Stimulated activated CD8-positive, alpha-beta memory T cell treated with anti-CD3 and anti-CD28 coated beads, Interleukin-4, amount 100 ng/mL, for 24 hours (primary cell): Measurements from ENCODE around the gene RIPOR2.
"Not testable (repeated sequence)": the region's sequence is repeated elsewhere in the genome, so short reads cannot be mapped to it uniquely, and the experiment has no call there.

Source experiments
- DNase-seq: peaks from one replicate; pipeline ENCODE4 v3.0.0-alpha.2; 2020; ENCODE audit warnings: low read depth

The RIPOR2 gene

DNA sequence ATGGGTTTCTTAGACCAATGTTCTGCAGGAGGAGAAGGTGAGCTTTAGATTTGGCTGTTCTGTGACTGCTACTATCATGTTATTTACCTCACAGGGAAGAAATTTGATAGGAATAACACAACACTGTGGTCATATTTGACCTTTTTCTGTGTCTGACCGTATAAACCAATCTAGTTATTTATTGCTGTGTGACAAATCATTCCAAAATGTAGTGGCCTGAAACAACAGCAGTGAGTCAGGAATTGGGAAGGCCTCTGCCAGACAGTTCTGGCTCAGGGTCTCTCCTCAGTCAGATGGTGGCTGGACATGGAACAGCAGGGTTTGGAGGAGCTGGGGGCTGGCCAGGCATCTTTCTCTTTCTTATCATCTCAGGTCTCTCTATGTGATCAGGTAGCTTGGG is 33.0 kb downstream of the RIPOR2 start:
- no peak for DNase-seq

DNA sequence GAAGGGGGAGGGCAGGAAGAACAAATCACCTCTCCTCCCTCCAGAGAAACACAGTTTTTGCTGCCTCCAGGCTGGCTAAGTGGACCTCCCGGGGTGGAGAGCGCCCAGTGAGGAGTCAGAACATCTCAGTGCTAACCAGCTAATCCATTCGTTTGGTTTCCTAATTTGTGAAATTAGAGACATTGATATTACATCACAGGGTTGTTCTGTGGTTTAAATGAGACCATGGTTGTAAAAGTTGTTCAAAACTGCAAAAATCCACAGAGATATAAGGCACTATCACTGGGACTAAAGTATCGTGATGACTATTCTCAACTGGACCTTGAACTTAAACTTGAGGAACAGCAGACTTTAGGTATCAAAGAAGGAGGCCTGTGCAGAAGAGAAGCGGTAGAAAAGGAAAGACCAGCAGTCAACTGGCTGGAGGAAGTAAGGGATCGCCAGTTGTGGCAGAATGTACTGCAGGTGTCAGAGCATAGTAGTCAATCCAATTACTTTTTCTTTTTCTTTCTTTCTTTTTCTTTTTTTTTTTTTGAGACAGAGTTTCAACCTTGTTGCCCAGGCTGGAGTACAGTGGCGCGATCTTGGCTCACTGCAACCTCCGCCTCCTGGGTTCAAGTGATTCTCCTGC is 33.9 kb downstream of the RIPOR2 start:
- no peak for DNase-seq

DNA sequence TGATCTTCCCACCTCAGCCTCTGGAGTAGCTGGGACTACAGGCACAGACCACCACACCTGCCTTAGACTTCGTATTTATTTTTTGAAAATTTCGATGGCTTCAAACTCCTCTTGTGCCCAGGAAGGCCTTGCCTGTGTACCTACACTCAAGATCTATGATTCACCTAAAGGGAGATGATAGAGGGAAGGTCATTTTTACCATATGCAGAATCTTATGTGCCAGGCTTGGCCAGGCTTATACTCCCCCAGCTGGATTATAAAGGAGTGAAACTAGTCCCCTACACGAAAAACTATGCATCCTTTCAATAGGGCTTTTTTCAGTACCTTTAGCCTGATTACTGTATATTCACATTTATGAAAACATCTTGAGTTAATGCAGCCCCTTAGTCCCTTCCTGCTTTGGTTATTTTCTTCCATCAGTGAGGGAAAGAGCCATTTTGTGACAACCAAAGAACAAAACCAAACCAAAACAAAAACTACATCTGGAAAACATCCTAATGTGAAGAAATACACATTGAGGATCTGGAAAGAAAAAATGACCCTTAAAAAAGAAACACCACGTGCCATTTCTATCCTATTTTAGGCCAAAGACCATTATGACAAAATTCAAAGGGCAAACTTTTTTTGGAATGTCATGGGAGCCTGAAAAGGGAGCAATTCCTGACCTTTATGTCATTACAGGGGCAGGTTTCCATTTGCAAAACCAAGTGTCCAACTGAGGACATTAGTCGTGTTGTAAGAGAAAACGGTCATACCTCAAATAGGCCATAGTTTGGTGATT is 34.7 kb downstream of the RIPOR2 start:
- DNase-seq = no peak

DNA sequence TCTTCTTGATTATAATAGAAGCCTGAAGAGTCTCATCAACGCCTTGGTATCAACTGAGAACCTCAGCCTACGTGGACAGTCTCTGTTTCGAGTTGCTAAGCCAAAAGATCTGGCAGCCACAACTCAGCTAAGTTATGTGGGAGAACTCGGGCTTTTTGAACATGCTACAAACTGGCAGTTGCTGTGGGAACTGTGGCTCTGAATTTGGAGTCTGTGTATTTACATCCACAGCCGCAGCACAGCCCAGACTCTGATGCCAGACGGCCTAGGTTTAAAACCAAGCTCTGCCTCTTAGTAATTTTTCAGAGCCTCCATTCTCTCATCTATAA is 35.8 kb downstream of the RIPOR2 start:
- no peak for DNase-seq

DNA sequence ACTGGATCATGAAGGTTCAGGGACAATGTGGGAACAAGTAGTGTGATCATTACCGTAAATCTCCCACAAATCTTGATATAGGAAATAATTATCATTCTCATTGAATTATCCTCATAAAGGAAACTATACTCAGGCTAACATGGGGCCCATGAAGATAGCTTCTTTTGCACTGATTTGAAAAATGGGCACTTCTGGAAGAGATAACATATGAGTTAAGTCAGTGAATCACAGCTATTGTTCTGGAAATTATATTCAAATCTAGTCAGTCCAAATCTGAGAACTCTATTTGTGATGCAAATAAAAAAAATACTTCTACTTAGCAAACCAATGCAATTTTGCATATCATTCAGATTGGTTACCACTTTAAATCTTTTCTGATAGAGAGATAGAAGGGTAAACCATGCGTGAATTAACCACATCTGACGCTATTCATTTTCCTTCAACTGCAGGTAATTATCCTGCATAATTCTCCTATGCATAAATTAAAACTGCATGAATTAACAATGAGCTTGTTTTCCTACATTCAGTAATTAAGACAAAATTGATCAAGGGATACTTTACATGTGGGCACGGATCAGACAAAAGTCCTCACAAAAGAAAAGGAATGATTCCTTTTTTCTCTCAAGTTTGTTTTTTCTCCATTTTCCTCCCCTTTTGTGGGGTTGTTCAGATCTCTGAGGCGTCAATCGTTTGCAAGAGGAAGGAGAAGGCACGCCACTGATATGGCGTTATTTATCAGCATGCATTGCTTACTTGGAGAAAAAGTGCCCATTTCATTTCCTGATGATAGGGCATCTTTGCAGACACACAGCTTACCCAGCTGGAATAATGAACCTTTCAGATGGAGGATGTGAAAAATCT is 36.4 kb downstream of the RIPOR2 start:
- DNase-seq = no peak

DNA sequence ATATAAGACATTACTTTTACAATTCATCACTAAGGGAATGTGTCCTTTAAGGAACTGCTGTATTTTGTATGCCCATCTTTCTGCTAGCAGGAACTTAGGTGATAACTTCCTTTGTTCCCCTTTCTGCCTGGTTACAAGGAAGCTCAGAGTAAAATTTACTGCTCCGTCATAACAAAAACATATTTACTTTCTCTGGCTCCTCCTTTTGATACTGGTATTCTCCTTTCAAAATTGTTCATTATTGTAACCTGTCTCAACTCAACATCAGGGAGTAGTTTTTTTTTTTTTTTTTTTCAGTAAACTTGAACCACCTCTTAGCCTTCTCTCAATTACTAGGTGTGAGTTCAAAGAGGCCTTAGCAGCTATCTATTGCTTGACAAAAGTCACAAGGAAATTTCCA is 37.1 kb downstream of the RIPOR2 start:
- no peak for DNase-seq

DNA sequence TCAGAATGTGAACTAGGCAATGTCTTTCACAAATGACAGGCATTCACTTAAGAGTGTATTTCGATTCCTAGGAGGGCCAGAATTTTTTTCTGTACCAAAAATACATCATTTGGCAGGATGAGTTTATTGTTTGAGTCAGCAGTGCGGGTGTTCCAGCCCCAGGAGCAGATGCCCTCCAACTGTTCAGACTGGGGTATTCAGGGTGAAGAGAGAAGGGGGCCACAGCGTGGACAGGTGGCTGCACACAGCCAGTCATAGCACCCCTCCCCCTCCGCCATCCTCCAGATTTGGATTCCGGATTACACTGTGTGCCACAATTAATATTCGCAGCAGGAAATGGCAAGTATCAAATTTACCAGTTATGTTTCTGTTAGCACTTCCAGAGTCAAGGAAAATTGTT is 38.6 kb downstream of the RIPOR2 start:
- no peak for DNase-seq

DNA sequence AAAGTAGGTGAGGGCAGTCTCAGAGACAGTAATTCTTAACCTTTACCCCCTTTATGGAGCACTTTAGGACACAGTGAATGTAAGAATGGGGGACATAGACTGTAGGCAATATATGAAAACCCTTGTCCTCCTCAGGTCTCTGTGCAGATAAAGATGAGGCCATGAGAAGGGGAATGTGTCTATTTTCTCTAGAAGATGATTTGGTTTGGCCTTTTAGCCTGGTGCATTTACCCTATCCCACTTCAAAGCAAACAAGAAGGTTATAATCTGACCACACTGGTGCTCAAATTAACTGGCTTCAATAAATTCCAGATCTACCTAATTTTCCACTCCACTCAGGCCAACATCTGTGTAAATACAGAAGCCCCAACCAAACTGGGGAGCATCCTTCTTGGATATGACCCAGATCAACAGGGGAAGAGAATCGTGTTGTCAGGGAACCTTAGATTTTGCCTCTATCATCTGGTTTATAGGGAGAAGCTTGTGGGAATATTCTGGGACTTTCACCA is 42.4 kb downstream of the RIPOR2 start:
- DNase-seq = no peak

DNA sequence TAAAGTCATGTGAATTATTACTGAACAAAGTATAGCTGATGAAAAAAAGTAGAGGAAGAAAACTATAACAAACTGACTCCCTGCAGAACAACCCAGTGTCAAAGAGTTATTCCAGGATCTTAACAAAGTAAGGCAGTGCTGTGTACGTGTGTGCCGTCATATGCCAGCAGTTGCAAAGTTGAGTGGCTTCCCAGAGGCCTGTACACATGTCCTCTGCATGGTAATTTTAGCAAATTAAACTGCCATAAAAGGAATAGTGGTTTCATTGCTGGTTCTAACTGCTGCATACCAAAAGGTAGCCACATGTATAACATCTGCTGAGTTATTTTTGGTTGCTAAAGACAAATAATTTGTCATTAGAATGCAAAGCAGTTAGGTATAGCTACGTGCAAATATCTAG is 44.8 kb downstream of the RIPOR2 start:
- no peak for DNase-seq

DNA sequence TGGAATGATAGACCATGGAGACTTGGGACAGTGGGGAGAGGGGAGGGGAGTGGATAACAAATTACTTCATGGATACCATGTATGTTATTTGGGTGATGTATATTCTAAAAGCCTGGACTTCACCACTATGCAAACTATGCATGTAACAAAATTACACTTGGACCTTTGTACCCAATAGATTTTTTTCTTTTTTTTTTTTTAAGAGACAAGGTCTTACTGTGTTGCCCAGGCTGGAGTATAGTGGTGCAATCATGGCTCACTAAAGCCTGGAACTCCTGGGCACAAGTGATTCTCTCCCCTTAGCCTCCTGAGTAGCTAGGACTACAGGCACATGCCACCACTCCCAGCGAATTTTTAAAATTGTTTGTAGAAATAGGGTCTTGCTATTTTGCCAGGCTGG is 45.3 kb downstream of the RIPOR2 start:
- no peak for DNase-seq

DNA sequence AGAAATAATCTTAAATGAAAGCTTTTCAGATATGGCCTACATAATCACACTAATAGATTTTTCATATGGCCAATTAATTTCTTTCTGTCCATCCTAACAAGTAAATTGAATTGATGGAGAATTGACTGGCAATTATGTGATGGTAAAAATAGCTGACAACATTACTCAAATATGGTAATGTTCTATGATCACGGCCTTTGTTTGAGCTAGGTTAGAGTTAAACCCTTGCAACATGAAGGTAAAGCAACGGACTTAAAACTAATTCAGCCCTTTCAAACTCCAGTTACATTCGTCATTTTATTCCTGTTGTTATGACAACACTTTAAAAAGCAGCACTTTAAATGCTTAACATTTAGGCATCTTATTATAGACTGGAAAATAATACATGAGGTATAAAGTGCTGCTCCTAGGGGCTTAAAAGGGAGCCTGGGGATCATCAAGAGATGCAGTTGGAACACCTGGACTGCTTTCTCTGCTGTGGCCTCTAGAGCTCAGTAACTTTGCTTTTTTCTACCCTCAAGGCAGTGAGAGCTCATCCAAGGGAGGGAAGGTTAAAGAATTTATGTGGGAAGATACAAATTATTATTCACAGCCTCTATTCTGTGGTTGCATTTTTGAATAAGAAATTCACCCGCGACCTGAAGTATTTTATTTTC is 46.9 kb downstream of the RIPOR2 start:
- DNase-seq = no peak

DNA sequence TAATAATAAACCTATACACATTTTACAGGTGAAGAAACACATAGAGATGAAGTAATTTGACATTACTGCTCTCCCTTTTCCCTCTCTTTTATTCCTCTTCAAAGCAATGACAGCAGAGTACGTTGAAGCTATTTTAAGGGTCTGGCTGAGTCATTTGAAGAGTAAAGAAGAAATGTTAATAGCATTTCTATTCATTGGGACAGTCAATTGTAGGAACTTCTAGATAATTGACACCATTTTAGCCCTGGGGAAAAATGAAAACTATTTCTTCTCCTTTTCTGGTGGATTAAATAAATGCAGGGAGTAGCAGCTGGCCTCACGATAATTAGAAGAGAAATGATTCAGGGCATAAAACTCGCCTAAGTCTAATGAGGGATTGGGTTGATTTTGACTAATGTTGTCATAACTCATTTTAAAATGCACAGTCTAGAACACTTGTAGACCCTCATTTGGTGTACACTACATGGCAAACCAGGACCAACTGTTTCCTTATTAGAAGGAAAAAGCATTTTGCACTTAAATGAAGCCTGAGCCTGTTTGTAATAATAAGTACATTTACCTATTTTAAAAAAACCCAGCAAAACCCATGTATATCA is 48.1 kb downstream of the RIPOR2 start:
- DNase-seq = no peak

DNA sequence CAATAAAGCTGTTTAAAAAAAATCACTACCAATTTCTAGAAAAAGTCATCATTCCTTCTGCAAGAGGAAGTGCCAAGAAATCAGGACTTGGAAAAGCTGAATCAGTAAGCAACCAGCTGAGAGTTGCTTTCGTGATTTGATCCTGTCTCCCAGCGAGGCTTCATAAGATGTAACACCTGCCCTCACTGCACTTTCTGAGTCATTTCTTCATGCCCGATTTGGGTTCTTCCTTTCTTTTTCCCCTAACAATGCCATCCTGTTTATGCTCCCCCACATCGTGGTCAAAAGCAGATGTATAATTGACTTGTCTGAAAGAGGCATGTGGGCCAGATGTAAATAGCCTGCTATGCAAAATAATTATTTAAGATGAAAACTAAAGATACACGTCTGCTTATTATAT is 52.1 kb downstream of the RIPOR2 start:
- no peak for DNase-seq

DNA sequence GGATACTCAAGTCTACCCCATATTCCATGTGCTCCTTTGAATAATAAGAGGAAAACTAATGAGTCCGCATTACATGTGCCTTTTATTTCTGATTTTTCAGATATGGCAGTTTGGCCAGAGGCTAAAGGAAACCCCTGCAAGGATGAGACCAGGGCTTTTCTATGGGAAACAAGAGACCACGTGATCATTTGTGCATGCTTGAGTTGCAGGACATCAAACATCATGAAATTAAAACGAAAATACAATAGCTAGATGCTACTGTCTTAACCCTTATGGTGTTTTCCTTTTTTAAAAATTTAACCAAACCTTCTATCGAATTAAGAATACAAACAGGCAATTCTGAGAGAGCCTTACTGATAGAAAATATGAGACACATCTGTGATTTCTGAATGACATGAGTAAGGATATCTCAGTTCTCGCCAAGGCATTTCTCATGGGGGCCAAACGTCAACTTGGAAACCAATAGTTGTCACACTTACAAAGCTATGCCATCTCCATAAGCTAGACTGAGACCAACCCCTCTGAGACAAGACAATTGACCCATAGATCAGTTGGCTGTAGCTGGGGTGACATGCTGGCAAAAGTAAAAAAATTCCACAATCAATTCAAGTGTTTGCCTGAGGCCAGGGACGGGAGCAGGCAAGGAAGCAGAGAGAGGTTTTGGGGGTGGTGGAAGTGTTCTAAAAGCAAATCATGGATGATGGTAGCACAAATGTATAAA is 52.8 kb downstream of the RIPOR2 start:
- no peak for DNase-seq

DNA sequence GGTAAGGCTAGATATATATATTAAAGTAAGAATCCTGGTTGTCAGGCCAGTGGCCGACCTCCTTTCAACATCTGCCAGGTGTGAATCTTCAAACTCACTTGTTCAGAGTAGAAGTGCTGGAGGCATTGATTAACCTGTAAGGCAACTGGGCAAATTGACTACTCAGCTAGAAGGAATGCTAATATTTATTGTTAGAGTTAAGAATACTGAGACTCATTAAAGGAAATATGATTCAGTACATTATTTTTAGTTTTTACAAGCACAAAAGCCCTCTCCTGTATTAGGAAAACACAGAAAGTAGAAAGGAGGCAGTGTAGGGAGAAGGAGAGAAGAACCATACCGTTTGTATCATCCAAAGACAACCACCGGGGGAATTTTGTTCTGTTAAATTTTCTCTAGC is 53.5 kb downstream of the RIPOR2 start:
- DNase-seq = no peak

DNA sequence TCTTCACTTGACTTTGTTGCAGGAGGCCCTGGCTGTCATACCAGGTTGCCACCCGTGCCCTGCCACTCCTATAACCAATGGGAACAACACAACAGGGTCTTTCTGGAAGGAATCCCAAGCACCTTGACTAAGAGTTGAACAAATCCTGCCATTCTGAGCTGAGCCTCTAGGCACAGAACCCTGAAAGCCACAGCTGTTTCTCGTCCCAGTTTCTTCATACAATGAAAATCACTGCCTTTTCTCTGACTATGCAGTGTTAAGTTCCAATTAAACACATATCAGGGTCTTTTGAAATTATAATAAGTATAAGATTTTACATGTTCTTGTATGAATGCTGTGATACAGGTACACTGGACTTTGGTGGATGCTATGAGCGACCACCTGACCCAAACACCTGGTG is 54.4 kb downstream of the RIPOR2 start:
- no peak for DNase-seq

DNA sequence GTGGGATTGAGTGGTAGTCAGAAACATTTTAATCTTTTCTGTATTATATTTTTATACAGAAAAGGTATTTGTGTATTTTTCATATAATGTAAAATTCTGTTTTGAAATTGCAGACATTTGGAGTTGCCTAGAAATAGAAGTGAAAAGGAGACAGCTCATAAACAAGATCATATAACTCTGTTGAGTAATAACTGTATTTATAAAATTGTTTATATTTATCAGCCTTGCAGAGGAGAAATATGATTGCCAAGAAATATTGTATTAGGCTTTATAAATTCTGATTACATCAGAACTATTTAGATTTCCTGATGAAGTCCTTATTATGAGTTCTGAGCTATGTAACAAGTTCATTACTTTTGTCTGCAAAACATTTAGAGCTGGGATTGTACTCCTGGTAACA is 55.3 kb downstream of the RIPOR2 start:
- DNase-seq = no peak

DNA sequence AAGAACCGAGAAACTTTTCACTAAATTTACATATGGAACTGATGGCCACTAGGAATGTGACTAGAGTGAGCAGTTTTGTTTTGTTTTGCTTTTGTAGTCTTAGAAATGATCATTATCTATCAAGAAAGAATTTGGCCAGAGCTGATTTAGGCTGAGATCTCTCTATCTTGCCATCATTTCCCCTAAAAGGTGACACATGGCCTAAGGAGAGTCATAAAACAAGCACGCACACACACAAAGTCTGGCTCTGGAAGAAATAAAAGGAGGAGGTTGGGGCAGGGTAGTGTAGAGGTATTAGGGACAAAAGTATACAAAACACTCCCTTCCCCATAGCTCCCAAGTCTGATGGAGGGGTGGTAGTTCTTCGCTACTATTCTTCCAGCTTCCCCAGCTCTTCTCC is 56.4 kb downstream of the RIPOR2 start:
- no peak for DNase-seq

DNA sequence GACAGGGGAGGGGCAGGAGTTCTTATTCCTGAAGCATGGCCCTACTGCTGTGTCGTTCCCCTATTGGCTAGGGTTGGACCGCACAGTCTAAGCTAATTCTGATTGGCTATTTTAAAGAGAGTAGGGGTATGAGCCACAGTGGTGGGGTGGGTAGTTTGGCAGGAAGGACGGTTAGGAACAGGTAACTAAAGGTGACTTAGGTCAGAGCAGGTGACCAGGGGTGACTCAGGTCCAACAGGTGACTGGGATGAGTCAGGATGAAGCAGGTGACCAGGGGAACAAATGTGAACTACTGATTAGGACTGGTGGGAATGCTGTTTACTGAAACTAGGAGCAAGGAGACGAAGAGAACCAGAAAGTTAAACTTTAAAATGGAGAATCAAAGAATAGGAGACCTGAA is 58.0 kb downstream of the RIPOR2 start:
- not testable (repeated sequence) for DNase-seq

DNA sequence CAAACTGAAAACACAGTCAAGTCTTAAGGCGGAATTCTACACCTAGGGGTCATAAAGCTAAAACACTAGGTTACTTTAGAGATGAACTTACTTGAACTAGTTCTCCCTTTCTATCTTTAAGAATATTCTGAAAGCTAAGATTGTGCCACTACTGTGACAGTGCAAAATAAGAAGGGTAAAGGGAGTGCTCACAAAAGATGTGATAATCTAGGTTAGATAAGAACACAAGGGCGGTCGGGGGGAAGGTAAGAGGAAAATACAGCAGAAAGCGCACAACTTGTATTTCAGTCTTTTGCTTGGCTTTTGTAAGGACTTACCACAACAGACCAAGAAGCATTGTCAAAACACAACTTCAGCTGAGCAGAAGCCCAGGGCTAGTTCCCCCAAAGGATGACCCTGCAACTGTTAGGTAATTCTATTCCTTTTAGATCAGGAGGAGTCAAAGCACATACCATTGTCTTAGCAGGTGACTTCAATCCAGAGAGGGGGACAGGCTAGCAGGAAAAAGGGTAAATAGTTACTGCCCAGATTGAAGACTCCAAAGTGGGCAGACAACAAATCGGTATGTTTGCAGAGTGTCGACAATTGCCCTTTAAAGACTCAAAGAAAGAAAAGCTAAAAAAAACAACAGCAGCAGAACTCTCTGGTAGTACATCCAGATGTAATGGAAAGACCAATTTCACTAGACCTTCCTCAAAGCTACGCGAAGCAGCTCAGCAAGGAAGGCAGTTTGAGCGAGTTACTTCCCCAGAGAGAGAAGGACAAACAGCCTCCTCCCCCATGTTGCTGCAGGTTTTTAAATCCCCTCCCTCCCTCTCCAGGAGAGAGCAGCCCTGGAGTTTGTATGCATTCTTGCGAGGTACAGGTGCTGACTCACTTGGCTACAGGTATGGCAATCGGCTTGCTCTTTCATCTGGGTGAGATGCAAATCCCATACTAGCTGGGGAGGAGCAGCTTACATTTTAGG is 59.0 kb downstream of the RIPOR2 start:
- DNase-seq = no peak
